K562 (cell line): Measurements from ENCODE around the gene CRYGB. TPM values are rescaled to one million over a fixed set of nuclear protein-coding genes. Genes with fewer than 3 reads are reported as not detected.

Experiments used
- DIDO1 ChIP-seq: fragments of 450-650 bp; IDR thresholded peaks from 2 replicates; pipeline ENCODE4 v1.6.1; 2016; ENCODE audit warnings: low read depth, missing biosample characterization, missing genetic modification characterization
- ESRRA ChIP-seq: fragments of 450-650 bp; IDR thresholded peaks from 2 replicates; pipeline ENCODE4 v1.6.1; 2014; ENCODE audit warnings: low read depth, mild to moderate bottlenecking, moderate library complexity, borderline replicate concordance
- ETS2 ChIP-seq: IDR thresholded peaks from 2 replicates; pipeline ENCODE4 v1.6.1; 2016; ENCODE audit warnings: borderline replicate concordance, missing genetic modification characterization, mild to moderate bottlenecking, moderate library complexity, missing compliant biosample characterization; ENCODE audit not compliant: poor library complexity, severe bottlenecking
- GABPA ChIP-seq: fragments of 200-800 bp; sonication (Bioruptor generic); conservative IDR thresholded peaks from 2 replicates; pipeline ENCODE4 v1.6.1; 2016; ENCODE audit warnings: low read depth, missing genetic modification characterization, missing compliant biosample characterization
- MEF2A ChIP-seq: IDR thresholded peaks from 2 replicates; pipeline ENCODE4 v1.6.1; 2011; ENCODE audit warnings: low read depth, mild to moderate bottlenecking, low read length, moderate library complexity; ENCODE audit not compliant: control insufficient read depth
- NCOA1 ChIP-seq: fragments of 450-650 bp; IDR thresholded peaks from 2 replicates; pipeline ENCODE4 v1.6.1; 2016; ENCODE audit warnings: low read depth
- SMARCB1 ChIP-seq: IDR thresholded peaks from 2 replicates; pipeline ENCODE4 v1.6.1; 2011; ENCODE audit warnings: improper control_type of control experiment, low read depth; ENCODE audit not compliant: insufficient read length
- TARDBP ChIP-seq: fragments of 450-650 bp; IDR thresholded peaks from 2 replicates; pipeline ENCODE4 v1.6.1; 2016
- ZBTB40 ChIP-seq, 2 experiments: fragments of 450-650 bp in 1 of 2; sonication (generic) in 1 of 2; formaldehyde crosslinking in 1 of 2; IDR thresholded peaks; 2 replicates each; pipeline versions ENCODE4 v1.7.1 to v1.9.0; 2016 to 2022; ENCODE audit warnings: inconsistent platforms in 1 of 2, mild to moderate bottlenecking in 1 of 2, missing genetic modification reagents in 1 of 2
- ZBTB7A ChIP-seq: IDR thresholded peaks from 2 replicates; pipeline ENCODE4 v1.6.1; 2011; ENCODE audit warnings: low read depth, mild to moderate bottlenecking, low read length, moderate library complexity, borderline replicate concordance; ENCODE audit not compliant: control insufficient read depth
- ZNF146 ChIP-seq: IDR thresholded peaks from one replicate; pipeline ENCODE4 v1.6.1; 2018; ENCODE audit warnings: missing compliant biosample characterization; ENCODE audit not compliant: unreplicated experiment
- ZNF263 ChIP-seq: sonication (generic); formaldehyde crosslinking; IDR thresholded peaks from 2 replicates; pipeline ENCODE4 v1.8.0; 2022; ENCODE audit warnings: mild to moderate bottlenecking, missing genetic modification reagents, borderline replicate concordance
- ZNF518B ChIP-seq: fragments of 250-450 bp; sonication (Bioruptor Pico); IDR thresholded peaks from 2 replicates; pipeline ENCODE4 v1.5.0; 2021; ENCODE audit warnings: mild to moderate bottlenecking, moderate library complexity
- ZNF644 ChIP-seq: fragments of 200-800 bp; sonication (Bioruptor generic); IDR thresholded peaks from 2 replicates; pipeline ENCODE4 v1.6.1; 2016; ENCODE audit warnings: low read depth, missing genetic modification characterization, missing compliant biosample characterization
- ZNF76 ChIP-seq: fragments of 250-450 bp; sonication (Bioruptor Pico); IDR thresholded peaks from 2 replicates; pipeline ENCODE4 v1.4.0; 2020; ENCODE audit warnings: mild to moderate bottlenecking, moderate library complexity, borderline replicate concordance
- polyA plus RNA-seq, 8 experiments: library from polyadenylated mRNA; depleted of rRNA in 4 of 8; stranded (reverse) in 5 of 8; unstranded in 3 of 8; fragments of >200 nt; fragmentation: Nextera tagmentation in 2 of 8; fragmentation: Illumina TruSeq in 1 of 8; extraction: Ambion mirVana in 2 of 8; extraction: Trizol in 1 of 8; gene quantifications; 2 replicates each; pipeline versions ENCODE4 v1.2.1 to v1.2.3, GENCODE V29; 2011 to 2014; ENCODE audit warnings: inconsistent platforms in 1 of 8, missing spikeins in 1 of 8
- total RNA-seq, 7 experiments: library from RNA; depleted of rRNA in 6 of 7; stranded (reverse); fragments of >200 nt in 6 of 7; fragmentation: Illumina TruSeq in 2 of 7; extraction: Trizol in 2 of 7; gene quantifications; 2 replicates each; pipeline versions ENCODE4 v1.2.1 to v1.2.3, GENCODE V29; 2011 to 2021; ENCODE audit warnings: low replicate concordance in 1 of 7

CRYGB gene
- total and polyA plus RNA-seq, 9 of the 15 experiments (the other 6 are each of a cell fraction or from before 2014, with no cell fraction given), result not detected

GRCh38 chr2:208172125-208172524 is 26.2 kb upstream of the CRYGB start (continued):
- TF ChIP-seq ZBTB40 (IDR thresholded peaks at IDR 0.05), result 0 out of 2 replicates have a peak, but pooled peaks have one; percentile 27
- no peak for TF ChIP-seq ZBTB40 (CRISPR knock-in tag; IDR thresholded peaks at IDR 0.05)
- TF ChIP-seq ZNF146 (CRISPR knock-in tag), result no peak
- TF ChIP-seq ZNF644 (tag), result no peak
- TF ChIP-seq SMARCB1, result no peak
- no peak for TF ChIP-seq ZNF518B (CRISPR knock-in tag)
- TF ChIP-seq ETS2, result no peak
- no peak for TF ChIP-seq ESRRA
- no peak for TF ChIP-seq ZNF76 (CRISPR knock-in tag)
- no peak for TF ChIP-seq NCOA1
- no peak for TF ChIP-seq DIDO1 (tag)
- TF ChIP-seq ZNF263 (CRISPR knock-in tag), result no peak
- no peak for TF ChIP-seq ZBTB7A
- TF ChIP-seq MEF2A, result no peak
- TF ChIP-seq GABPA (tag), result no peak
- TF ChIP-seq TARDBP, result no peak
